Measurements from ENCODE around the gene PLK2.

Gene PLK2

GRCh38 chr5:58454025-58454424 is 5.9 kb downstream of the PLK2 start:
- H3K4me1 ChIP-seq (ENCODE audit: low read length), result no peaks in the 10 kb centered on the region
- H4K20me1 ChIP-seq (ENCODE audit: insufficient read depth, low read length), result no peaks in the 10 kb centered on the region
- no peak overlapping the region for H3K4me2 ChIP-seq (ENCODE audit: low read length)

GRCh38 chr5:58453306-58453705 is 6.6 kb downstream of the PLK2 start:
- Histone ChIP-seq H3K9me3 (ENCODE audit: insufficient read depth, low read length) (no peaks in the 10 kb centered on the region), H3K4me3 (ENCODE audit: low read length) (no peak overlapping the region), H3K27me3 (ENCODE audit: low read depth, low read length) (no peaks in the 10 kb centered on the region), H3K79me2 (ENCODE audit: low read length) (no peaks in the 10 kb centered on the region), H2AFZ (ENCODE audit: low read depth, low read length) (no peak overlapping the region), H3K4me1 (ENCODE audit: low read length) (no peaks in the 10 kb centered on the region), H3K4me2 (ENCODE audit: low read length) (no peak overlapping the region), H3K36me3 (replicated peaks; ENCODE audit: low read depth, low read length) (no peaks in the 10 kb centered on the region), H3K9ac (ENCODE audit: low read length) (no peak overlapping the region), H4K20me1 (ENCODE audit: insufficient read depth, low read length) (no peaks in the 10 kb centered on the region), H3K27ac (ENCODE audit: low read length) (no peak overlapping the region)
- TF ChIP-seq CTCF (IDR thresholded peaks at IDR 0.05; ENCODE audit: low read depth, low read length), result no peak
- no peak for TF ChIP-seq EZH2phosphoT487 (IDR thresholded peaks at IDR 0.05; ENCODE audit: low read depth)

More at GRCh38 chr5:58454025-58454424, 5.9 kb downstream of the PLK2 start:
- Histone ChIP-seq H3K27ac (ENCODE audit: low read length) (no peak overlapping the region), H3K36me3 (replicated peaks; ENCODE audit: low read depth, low read length) (no peaks in the 10 kb centered on the region), H3K79me2 (ENCODE audit: low read length) (no peaks in the 10 kb centered on the region), H3K27me3 (ENCODE audit: low read depth, low read length) (no peaks in the 10 kb centered on the region), H2AFZ (ENCODE audit: low read depth, low read length) (no peak overlapping the region), H3K4me3 (ENCODE audit: low read length) (no peak overlapping the region), H3K9ac (ENCODE audit: low read length) (no peak overlapping the region), H3K9me3 (ENCODE audit: insufficient read depth, low read length) (no peaks in the 10 kb centered on the region)
- no peak for TF ChIP-seq EZH2phosphoT487 (IDR thresholded peaks at IDR 0.05; ENCODE audit: low read depth)
- no peak for TF ChIP-seq CTCF (IDR thresholded peaks at IDR 0.05; ENCODE audit: low read depth, low read length)

- no peaks in the 10 kb centered on the region for H3K27me3 ChIP-seq (ENCODE audit: low read depth, low read length)
- H3K9me3 ChIP-seq (ENCODE audit: insufficient read depth, low read length), result no peaks in the 10 kb centered on the region
- H3K4me3 ChIP-seq (ENCODE audit: low read length), result no peak overlapping the region
- H3K27ac ChIP-seq (ENCODE audit: low read length), result no peak overlapping the region
- H3K9ac ChIP-seq (ENCODE audit: low read length), result no peak overlapping the region
- H3K4me2 ChIP-seq (ENCODE audit: low read length), result no peak overlapping the region
- no peaks in the 10 kb centered on the region for H3K36me3 ChIP-seq (replicated peaks; ENCODE audit: low read depth, low read length)
- H4K20me1 ChIP-seq (ENCODE audit: insufficient read depth, low read length), result no peaks in the 10 kb centered on the region
- no peaks in the 10 kb centered on the region for H3K79me2 ChIP-seq (ENCODE audit: low read length)
- H2AFZ ChIP-seq (ENCODE audit: low read depth, low read length), result no peak overlapping the region
- no peaks in the 10 kb centered on the region for H3K4me1 ChIP-seq (ENCODE audit: low read length)
- TF ChIP-seq EZH2phosphoT487 (IDR thresholded peaks at IDR 0.05; ENCODE audit: low read depth) (no peak), CTCF (IDR thresholded peaks at IDR 0.05; ENCODE audit: low read depth, low read length) (no peak)
Measured at GRCh38 chr5:58452566-58453258, 7.2 kb downstream of the PLK2 start.

GRCh38 chr5:58451732-58452565 is 7.9 kb downstream of the PLK2 start:
- Histone ChIP-seq H2AFZ (ENCODE audit: low read depth, low read length) (no peak overlapping the region), H3K36me3 (replicated peaks; ENCODE audit: low read depth, low read length) (no peaks in the 10 kb centered on the region), H3K4me1 (ENCODE audit: low read length) (no peaks in the 10 kb centered on the region), H3K9ac (ENCODE audit: low read length) (no peak overlapping the region), H3K9me3 (ENCODE audit: insufficient read depth, low read length) (no peaks in the 10 kb centered on the region), H3K4me2 (ENCODE audit: low read length) (no peak overlapping the region), H3K27me3 (ENCODE audit: low read depth, low read length) (no peaks in the 10 kb centered on the region), H3K27ac (ENCODE audit: low read length) (no peak overlapping the region), H3K4me3 (ENCODE audit: low read length) (no peak overlapping the region), H4K20me1 (ENCODE audit: insufficient read depth, low read length) (no peaks in the 10 kb centered on the region), H3K79me2 (ENCODE audit: low read length) (no peaks in the 10 kb centered on the region)
- no peak for TF ChIP-seq EZH2phosphoT487 (IDR thresholded peaks at IDR 0.05; ENCODE audit: low read depth)
- no peak for TF ChIP-seq CTCF (IDR thresholded peaks at IDR 0.05; ENCODE audit: low read depth, low read length)
